GM23248 (cell line): Measurements from ENCODE around the gene FGF1. TPM values are rescaled to one million over a fixed set of nuclear protein-coding genes. Genes with fewer than 3 reads are reported as not detected.

Experiments used
- DNase-seq: peaks from one replicate; pipeline ENCODE4 v3.0.0-alpha.2; 2015
- H2AFZ ChIP-seq: fragments of 200-600 bp; sonication (generic); 2 replicates; pipeline ENCODE4 v1.6.1; 2016; ENCODE audit warnings: antibody characterized with exemption
- H3F3A ChIP-seq: fragments of 200-600 bp; sonication (generic); 2 replicates; pipeline ENCODE4 v1.6.1; 2016; ENCODE audit warnings: mild to moderate bottlenecking, antibody characterized with exemption, mixed run types; ENCODE audit not compliant: insufficient read depth
- H3K27ac ChIP-seq: fragments of 200-600 bp; sonication (generic); 2 replicates; pipeline ENCODE4 v1.5.1; 2016; ENCODE audit warnings: mild to moderate bottlenecking
- H3K27me3 ChIP-seq: fragments of 200-600 bp; sonication (generic); replicated peaks from 2 replicates; pipeline ENCODE4 v1.6.1; 2016; ENCODE audit warnings: mild to moderate bottlenecking; ENCODE audit not compliant: insufficient read depth
- H3K36me3 ChIP-seq: fragments of 200-600 bp; sonication (generic); 2 replicates; pipeline ENCODE4 v1.6.1; 2016; ENCODE audit warnings: low read depth, mild to moderate bottlenecking
- H3K4me1 ChIP-seq: fragments of 200-600 bp; sonication (generic); 2 replicates; pipeline ENCODE4 v1.6.1; 2016; ENCODE audit warnings: mild to moderate bottlenecking; ENCODE audit not compliant: insufficient read depth
- H3K4me2 ChIP-seq: fragments of 200-600 bp; sonication (generic); one replicate; pipeline ENCODE4 v1.6.1; 2016; ENCODE audit warnings: mild to moderate bottlenecking; ENCODE audit not compliant: unreplicated experiment
- H3K4me3 ChIP-seq: fragments of 200-600 bp; sonication (generic); 2 replicates; pipeline ENCODE4 v1.5.1; 2016; ENCODE audit warnings: mild to moderate bottlenecking
- H3K79me2 ChIP-seq: fragments of 200-600 bp; sonication (generic); 2 replicates; pipeline ENCODE4 v1.6.1; 2016; ENCODE audit warnings: mild to moderate bottlenecking; ENCODE audit not compliant: insufficient read depth
- H3K9ac ChIP-seq: fragments of 200-600 bp; sonication (generic); 2 replicates; pipeline ENCODE4 v1.6.1; 2016; ENCODE audit warnings: mild to moderate bottlenecking
- H3K9me2 ChIP-seq: fragments of 200-600 bp; sonication (generic); 2 replicates; pipeline ENCODE4 v1.6.1; 2016; ENCODE audit warnings: mixed run types, mild to moderate bottlenecking, moderate library complexity; ENCODE audit not compliant: insufficient read depth
- H3K9me3 ChIP-seq: fragments of 200-600 bp; sonication (generic); one replicate; pipeline ENCODE4 v1.6.1; 2017; ENCODE audit warnings: low read depth
- H4K20me1 ChIP-seq: fragments of 200-600 bp; sonication (generic); 2 replicates; pipeline ENCODE4 v1.6.0; 2016; ENCODE audit not compliant: insufficient read depth
- EZH2 ChIP-seq: fragments of 200-600 bp; sonication (generic); IDR thresholded peaks from 2 replicates; pipeline ENCODE4 v1.6.1; 2018; ENCODE audit warnings: antibody characterized with exemption, mild to moderate bottlenecking; ENCODE audit not compliant: insufficient read depth, poor library complexity, severe bottlenecking
- EZH2phosphoT487 ChIP-seq: fragments of 200-600 bp; sonication (generic); IDR thresholded peaks from 2 replicates; pipeline ENCODE4 v1.6.1; 2018; ENCODE audit warnings: antibody characterized with exemption, moderate library complexity, mild to moderate bottlenecking, low read depth; ENCODE audit not compliant: insufficient read depth
- whole genome bisulfite sequencing, 2 experiments: methylation state at CpG; one replicate each; pipeline ENCODE4 v1.1.6; 2015 to 2017; ENCODE audit warnings: low lambda C conversion rate in 2 of 2, low coverage in 1 of 2; ENCODE audit errors: missing lambda C conversion rate in 2 of 2; 5-methylcytosine and 5-hydroxymethylcytosine counted together
- in situ Hi-C: fragments of 300-500 bp; cut with MboI; formaldehyde crosslinking; loops from 2 replicates; pipeline ENCODE4 v1.15.0; 2020
- polyA plus RNA-seq: library from polyadenylated mRNA; unstranded; fragments of >200 nt; fragmentation: Nextera tagmentation; extraction: Ambion mirVana; gene quantifications from 2 replicates; pipeline ENCODE4 v1.2.1, GENCODE V29; 2016
- total RNA-seq: library from RNA; depleted of rRNA; stranded (reverse); fragments of >200 nt; shearing (Covaris generic); gene quantifications from 2 replicates; pipeline ENCODE4 v1.2.3, GENCODE V29; 2014

The FGF1 gene
- total and polyA plus RNA-seq, 2 experiments from 2014 or later, result 13.8 to 29.6 TPM

- no peaks in the 10 kb centered on the region for H3K4me1 ChIP-seq
- no peaks in the 10 kb centered on the region for H4K20me1 ChIP-seq
Measured at GRCh38 chr5:142688281-142688989, 2.5 kb upstream of the FGF1 start.

DNA sequence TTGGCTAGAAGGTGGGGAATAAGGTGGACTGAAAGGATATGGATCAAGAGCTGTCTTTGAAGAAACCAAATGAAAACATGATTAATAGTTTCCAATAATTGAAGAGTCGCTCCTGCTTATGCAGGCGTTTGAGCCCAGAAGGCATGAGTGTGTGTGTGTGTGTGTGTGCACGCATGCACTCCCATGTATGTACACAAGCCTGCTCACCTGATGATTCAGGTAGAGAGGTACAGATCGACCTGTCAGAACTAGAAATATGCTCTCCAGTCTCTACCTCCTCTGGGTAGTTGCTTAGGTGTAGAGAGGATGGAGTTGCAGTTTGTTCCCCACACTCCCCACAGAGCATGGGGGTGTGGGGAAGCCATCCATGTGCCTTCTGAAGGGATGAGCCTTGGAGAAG lies 1.1 kb upstream of the FGF1 start:
- Histone ChIP-seq H3K9ac (no peak overlapping the region), H3K79me2 (no peaks in the 10 kb centered on the region), H3K4me2 (no peak overlapping the region), H3K36me3 (no peaks in the 10 kb centered on the region), H4K20me1 (no peaks in the 10 kb centered on the region), H3K27me3 (no peaks in the 10 kb centered on the region), H3K4me3 (no peak overlapping the region), H3K4me1 (no peaks in the 10 kb centered on the region), H3K9me3 (no peaks in the 10 kb centered on the region), H3K9me2 (no peaks in the 10 kb centered on the region), H3K27ac (no peak overlapping the region), H3F3A (no peaks in the 10 kb centered on the region), H2AFZ (no peak overlapping the region)
- in situ Hi-C loops, result loop anchor here (25.0 kb wide), 1 partner anchor 525 kb away; no protein-coding TSS in a partner anchor
- DNase-seq, result no peak
- 84 to 92% methylated on average over 4 of the region's 4 CpGs for WGBS, 2 experiments
- TF ChIP-seq EZH2 (no peak), EZH2phosphoT487 (no peak)

More at GRCh38 chr5:142688281-142688989, 2.5 kb upstream of the FGF1 start:
- in situ Hi-C loops, result loop anchor here (25.0 kb wide), 1 partner anchor 526 kb away; no protein-coding TSS in a partner anchor
- Histone ChIP-seq H3K27ac (no peak overlapping the region), H2AFZ (no peak overlapping the region), H3K9me2 (no peaks in the 10 kb centered on the region), H3K79me2 (no peaks in the 10 kb centered on the region), H3K27me3 (no peaks in the 10 kb centered on the region), H3K4me2 (no peak overlapping the region), H3F3A (no peaks in the 10 kb centered on the region), H3K4me3 (no peak overlapping the region), H3K9ac (no peak overlapping the region), H3K9me3 (no peaks in the 10 kb centered on the region), H3K36me3 (no peaks in the 10 kb centered on the region)
- 66 to 70% methylated on average over 7 of the region's 7 CpGs for WGBS, 2 experiments
- no peak for TF ChIP-seq EZH2
- DNase-seq, result no peak

- Histone ChIP-seq H3K9me3 (no peaks in the 10 kb centered on the region), H3K4me3 (no peak overlapping the region), H3K27ac (no peak overlapping the region), H3K4me2 (no peak overlapping the region), H3K9ac (no peak overlapping the region), H2AFZ (no peak overlapping the region), H3K4me1 (no peaks in the 10 kb centered on the region), H4K20me1 (no peaks in the 10 kb centered on the region), H3F3A (no peaks in the 10 kb centered on the region), H3K36me3 (no peaks in the 10 kb centered on the region), H3K9me2 (no peaks in the 10 kb centered on the region), H3K79me2 (no peaks in the 10 kb centered on the region), H3K27me3 (no peaks in the 10 kb centered on the region)
- DNase-seq, result no peak
- no peak for TF ChIP-seq EZH2phosphoT487
- TF ChIP-seq EZH2, result no peak
- WGBS, 2 experiments, result 73 to 75% methylated on average over 11 of the region's 11 CpGs
- in situ Hi-C loops, result loop anchor here (25.0 kb wide), 1 partner anchor 524 kb away; no protein-coding TSS in a partner anchor
Measured at GRCh38 chr5:142686210-142686734, 382 bp upstream of the FGF1 start.

- H3K4me3 ChIP-seq, result no peak overlapping the region
- H2AFZ ChIP-seq, result no peak overlapping the region
- no peaks in the 10 kb centered on the region for H3K36me3 ChIP-seq
- H4K20me1 ChIP-seq, result no peaks in the 10 kb centered on the region
- no peak overlapping the region for H3K27ac ChIP-seq
- H3F3A ChIP-seq, result no peaks in the 10 kb centered on the region
- H3K9me2 ChIP-seq, result no peaks in the 10 kb centered on the region
- WGBS, 2 experiments, result 62 to 63% methylated on average over 9 of the region's 9 CpGs
- in situ Hi-C loops, result loop anchor here (25.0 kb wide), 1 partner anchor 522 kb away; no protein-coding TSS in a partner anchor
- H3K9me3 ChIP-seq, result no peaks in the 10 kb centered on the region
- DNase-seq, result no peak
- no peaks in the 10 kb centered on the region for H3K79me2 ChIP-seq
- no peaks in the 10 kb centered on the region for H3K4me1 ChIP-seq
- no peak overlapping the region for H3K4me2 ChIP-seq
- H3K27me3 ChIP-seq, result no peaks in the 10 kb centered on the region
- H3K9ac ChIP-seq, result no peak overlapping the region
- TF ChIP-seq EZH2phosphoT487, result no peak
- no peak for TF ChIP-seq EZH2
Measured at GRCh38 chr5:142684508-142685041, 1.3 kb downstream of the FGF1 start.
